ENCODE data around the gene SMIM20. TPM values are rescaled to one million over a fixed set of nuclear protein-coding genes. Genes with fewer than 3 reads are reported as not detected.
"Not testable (repeated sequence)": the region's sequence is repeated elsewhere in the genome, so short reads cannot be mapped to it uniquely, and the experiment has no call there.

The SMIM20 gene
- total RNA-seq (10 to 100 TPM; 15.7 to 25.9 (median 20.2) TPM), polyA plus RNA-seq (10 to 100 TPM; 39.7 to 61.0 (median 45.8) TPM)
- long read RNA-seq, donor 1, transcript SMIM20-201 (3 exons, 935 nt): major isoform, 22 of 24 reads
- long read RNA-seq, donor 1, partial matches to known transcripts: 0 of 24 reads
- long read RNA-seq, donor 1, other reads (novel, unspliced or antisense): 0 of 24 reads
- long read RNA-seq, donor 2, transcript SMIM20-201 (3 exons, 935 nt): major isoform, 16 of 16 reads
- long read RNA-seq, donor 2, partial matches to known transcripts: 0 of 16 reads
- long read RNA-seq, donor 2, other reads (novel, unspliced or antisense): 0 of 16 reads

- 1 to 2% (median 1%) methylated on average over 51 to 57 of the region's 57 CpGs for WGBS, 5 donors
- Histone ChIP-seq H3K4me3 (peak within 1 kb of the TSS; percentile 50 to 89 (median 58)), H3K27ac (peak within 1 kb of the TSS; percentile 82 to 97 (median 92)), H3K4me1 (peaks cover 8 to 36% (median 25%) of the 10 kb centered on the region in 6 donors), H3K27me3 (replicated peaks in 1 of 7) (no peaks in the 10 kb centered on the region), H3K36me3 (no peaks in the 10 kb centered on the region), H3K9me3 (no peaks in the 10 kb centered on the region)
- intact Hi-C loops (cut with DNase I; ENCODE audit: low total_unique reads): loop anchor here (5.0 kb wide), 1 partner anchor 57 kb away; no protein-coding TSS in a partner anchor
- peak; percentile 98 for DNase-seq
- TF ChIP-seq CTCF (IDR thresholded peaks at IDR 0.05 in 8 of 11, conservative IDR thresholded peaks at IDR 0.05 in 3 of 11) (peak in 4 of 11 experiments; percentile 9 to 34 (median 17)), POLR2AphosphoS5 (IDR thresholded peaks at IDR 0.05) (peak; percentile 94 to 97 (median 94)), POLR2A (IDR thresholded peaks at IDR 0.05) (peak in 1 of 3 donors; percentile 55)
These were observed at the start of gene SMIM20 for GRCh38 chr4:25913851-25914669. SMIM20 (plus strand) TSS chr4:25914220; CDS start chr4:25914314, 94 bp downstream.

GRCh38 chr4:25865586-25865985, 48.4 kb upstream of the SMIM20 start:
- intact Hi-C loops (cut with DNase I; ENCODE audit: low total_unique reads): no loop called here
- WGBS, 5 donors: 81 to 89% (median 83%) methylated on average over 4 of the region's 4 CpGs
- Histone ChIP-seq H3K27ac (peak overlapping the region in 6 of 8 donors; percentile 21 to 94 (median 70)), H3K4me3 (no peak overlapping the region), H3K4me1 (peaks cover 16 to 82% (median 52%) of the 10 kb centered on the region in 6 donors), H3K36me3 (no peaks in the 10 kb centered on the region), H3K9me3 (no peaks in the 10 kb centered on the region), H3K27me3 (replicated peaks in 1 of 7) (no peaks in the 10 kb centered on the region)
- DNase-seq: no peak
- TF ChIP-seq POLR2AphosphoS5 (IDR thresholded peaks at IDR 0.05): no peak
- no peak for TF ChIP-seq CTCF (IDR thresholded peaks at IDR 0.05 in 8 of 11, conservative IDR thresholded peaks at IDR 0.05 in 3 of 11)
- TF ChIP-seq POLR2A (IDR thresholded peaks at IDR 0.05): no peak

GRCh38 chr4:25866401-25866800, 47.6 kb upstream of the SMIM20 start:
- TF ChIP-seq POLR2AphosphoS5 (IDR thresholded peaks at IDR 0.05): peak in 2 of 3 donors; percentile 48 to 61
- H3K27me3 ChIP-seq (replicated peaks in 1 of 7); H3K36me3 ChIP-seq; H3K4me3 ChIP-seq; intact Hi-C loops (cut with DNase I; ENCODE audit: low total_unique reads); H3K9me3 ChIP-seq; DNase-seq: not testable (repeated sequence)
- 57 to 80% (median 62%) methylated on average over 4 of the region's 4 CpGs for WGBS, 5 donors
- peak overlapping the region in 7 of 8 donors; percentile 20 to 94 (median 64) for H3K27ac ChIP-seq
- peaks cover 10 to 82% (median 44%) of the 10 kb centered on the region in 6 donors for H3K4me1 ChIP-seq

GRCh38 chr4:25867781-25868294, 46.2 kb upstream of the SMIM20 start:
- no peaks in the 10 kb centered on the region for H3K36me3 ChIP-seq
- DNase-seq: no peak
- H3K4me1 ChIP-seq: peaks cover 8 to 90% (median 44%) of the 10 kb centered on the region in 6 donors
- H3K27ac ChIP-seq: peak overlapping the region in 4 of 8 donors; percentile 44 to 94 (median 84)
- no peak overlapping the region for H3K4me3 ChIP-seq
- no peaks in the 10 kb centered on the region for H3K9me3 ChIP-seq
- TF ChIP-seq POLR2AphosphoS5 (IDR thresholded peaks at IDR 0.05): no peak
- no peak for TF ChIP-seq CTCF (IDR thresholded peaks at IDR 0.05 in 8 of 11, conservative IDR thresholded peaks at IDR 0.05 in 3 of 11)
- TF ChIP-seq POLR2A (IDR thresholded peaks at IDR 0.05): no peak
- intact Hi-C loops (cut with DNase I; ENCODE audit: low total_unique reads): no loop called here
- H3K27me3 ChIP-seq (replicated peaks in 1 of 7): no peaks in the 10 kb centered on the region
- WGBS, 5 donors: 76 to 84% (median 78%) methylated on average over 6 of the region's 6 CpGs

Measured in spleen (tissue), 13 donors.